Measurements from ENCODE around the gene FGF10. TPM values are rescaled to one million over a fixed set of nuclear protein-coding genes. Genes with fewer than 3 reads are reported as not detected.

Gene FGF10
- polyA plus RNA-seq, 2 donors = 0.37 to 0.56 TPM

GRCh38 chr5:44321144-44321725, 68.0 kb downstream of the FGF10 start:
- H3K36me3 ChIP-seq (ENCODE audit: control insufficient read depth in 2 of 2, insufficient read depth in 2 of 2, low read length in 1 of 2) = no peaks in the 10 kb centered on the region
- 72 to 79% methylated on average over 3 of the region's 3 CpGs for WGBS, 2 donors
- H3K4me3 ChIP-seq (ENCODE audit: low read depth in 1 of 2, low read length in 2 of 2) = no peak overlapping the region
- no peaks in the 10 kb centered on the region for H3K4me1 ChIP-seq (ENCODE audit: control insufficient read depth in 2 of 2, insufficient read depth in 2 of 2, low read length in 1 of 2)
- no peak overlapping the region for H3K27ac ChIP-seq (ENCODE audit: low read depth in 2 of 2, low read length in 1 of 2)
- no peaks in the 10 kb centered on the region for H3K27me3 ChIP-seq (ENCODE audit: control insufficient read depth in 1 of 2, insufficient read depth in 2 of 2, low read length in 2 of 2)
- no peaks in the 10 kb centered on the region for H3K9me3 ChIP-seq (ENCODE audit: control insufficient read depth in 2 of 2, insufficient read depth in 1 of 2, low read depth in 1 of 2, low read length in 1 of 2)

- Histone ChIP-seq H3K4me3 (ENCODE audit: low read depth in 1 of 2, low read length in 2 of 2) (no peak overlapping the region), H3K27ac (ENCODE audit: low read depth in 2 of 2, low read length in 1 of 2) (no peak overlapping the region), H3K4me1 (ENCODE audit: control insufficient read depth in 2 of 2, insufficient read depth in 2 of 2, low read length in 1 of 2) (no peaks in the 10 kb centered on the region), H3K9me3 (ENCODE audit: control insufficient read depth in 2 of 2, insufficient read depth in 1 of 2, low read depth in 1 of 2, low read length in 1 of 2) (peaks cover 1 to 2% of the 10 kb centered on the region in 2 donors), H3K27me3 (ENCODE audit: control insufficient read depth in 1 of 2, insufficient read depth in 2 of 2, low read length in 2 of 2) (no peaks in the 10 kb centered on the region), H3K36me3 (ENCODE audit: control insufficient read depth in 2 of 2, insufficient read depth in 2 of 2, low read length in 1 of 2) (no peaks in the 10 kb centered on the region)
- WGBS, 2 donors = 90 to 97% methylated on average over 1 of the region's 1 CpG
Observed at GRCh38 chr5:44320188-44320587, 69.0 kb downstream of the FGF10 start.

GRCh38 chr5:44318883-44319282, 70.3 kb downstream of the FGF10 start:
- Histone ChIP-seq H3K27me3 (ENCODE audit: control insufficient read depth in 1 of 2, insufficient read depth in 2 of 2, low read length in 2 of 2) (no peaks in the 10 kb centered on the region), H3K36me3 (ENCODE audit: control insufficient read depth in 2 of 2, insufficient read depth in 2 of 2, low read length in 1 of 2) (no peaks in the 10 kb centered on the region), H3K4me3 (ENCODE audit: low read depth in 1 of 2, low read length in 2 of 2) (no peak overlapping the region), H3K4me1 (ENCODE audit: control insufficient read depth in 2 of 2, insufficient read depth in 2 of 2, low read length in 1 of 2) (no peaks in the 10 kb centered on the region), H3K27ac (ENCODE audit: low read depth in 2 of 2, low read length in 1 of 2) (no peak overlapping the region), H3K9me3 (ENCODE audit: control insufficient read depth in 2 of 2, insufficient read depth in 1 of 2, low read depth in 1 of 2, low read length in 1 of 2) (peaks cover 2% of the 10 kb centered on the region in 2 donors)
- WGBS, 2 donors = 65 to 76% methylated on average over 2 of the region's 2 CpGs

- 45 to 57% methylated on average over 1 of the region's 1 CpG for WGBS, 2 donors
Observed at GRCh38 chr5:44312374-44312773, 76.8 kb downstream of the FGF10 start.

GRCh38 chr5:44300551-44300950, 88.7 kb downstream of the FGF10 start:
- H3K4me1 ChIP-seq (ENCODE audit: control insufficient read depth in 2 of 2, insufficient read depth in 2 of 2, low read length in 1 of 2) = no peaks in the 10 kb centered on the region
- 77 to 90% methylated on average over 1 of the region's 1 CpG for WGBS, 2 donors
- no peaks in the 10 kb centered on the region for H3K27me3 ChIP-seq (ENCODE audit: control insufficient read depth in 1 of 2, insufficient read depth in 2 of 2, low read length in 2 of 2)
- no peaks in the 10 kb centered on the region for H3K9me3 ChIP-seq (ENCODE audit: control insufficient read depth in 2 of 2, insufficient read depth in 1 of 2, low read depth in 1 of 2, low read length in 1 of 2)
- H3K27ac ChIP-seq (ENCODE audit: low read depth in 2 of 2, low read length in 1 of 2) = no peak overlapping the region
- no peaks in the 10 kb centered on the region for H3K36me3 ChIP-seq (ENCODE audit: control insufficient read depth in 2 of 2, insufficient read depth in 2 of 2, low read length in 1 of 2)
- H3K4me3 ChIP-seq (ENCODE audit: low read depth in 1 of 2, low read length in 2 of 2) = no peak overlapping the region

More at GRCh38 chr5:44312374-44312773, 76.8 kb downstream of the FGF10 start:
- H3K27ac ChIP-seq (ENCODE audit: low read depth in 2 of 2, low read length in 1 of 2) = no peak overlapping the region
- H3K36me3 ChIP-seq (ENCODE audit: control insufficient read depth in 2 of 2, insufficient read depth in 2 of 2, low read length in 1 of 2) = no peaks in the 10 kb centered on the region
- H3K4me3 ChIP-seq (ENCODE audit: low read depth in 1 of 2, low read length in 2 of 2) = no peak overlapping the region
- peaks cover 2% of the 10 kb centered on the region in 2 donors for H3K9me3 ChIP-seq (ENCODE audit: control insufficient read depth in 2 of 2, insufficient read depth in 1 of 2, low read depth in 1 of 2, low read length in 1 of 2)
- H3K4me1 ChIP-seq (ENCODE audit: control insufficient read depth in 2 of 2, insufficient read depth in 2 of 2, low read length in 1 of 2) = no peaks in the 10 kb centered on the region
- H3K27me3 ChIP-seq (ENCODE audit: control insufficient read depth in 1 of 2, insufficient read depth in 2 of 2, low read length in 2 of 2) = no peaks in the 10 kb centered on the region

- no peaks in the 10 kb centered on the region for H3K36me3 ChIP-seq (ENCODE audit: control insufficient read depth in 2 of 2, insufficient read depth in 2 of 2, low read length in 1 of 2)
- no peaks in the 10 kb centered on the region for H3K9me3 ChIP-seq (ENCODE audit: control insufficient read depth in 2 of 2, insufficient read depth in 1 of 2, low read depth in 1 of 2, low read length in 1 of 2)
- 74 to 75% methylated on average over 4 of the region's 4 CpGs for WGBS, 2 donors
- H3K4me3 ChIP-seq (ENCODE audit: low read depth in 1 of 2, low read length in 2 of 2) = no peak overlapping the region
- no peak overlapping the region for H3K27ac ChIP-seq (ENCODE audit: low read depth in 2 of 2, low read length in 1 of 2)
- no peaks in the 10 kb centered on the region for H3K4me1 ChIP-seq (ENCODE audit: control insufficient read depth in 2 of 2, insufficient read depth in 2 of 2, low read length in 1 of 2)
- no peaks in the 10 kb centered on the region for H3K27me3 ChIP-seq (ENCODE audit: control insufficient read depth in 1 of 2, insufficient read depth in 2 of 2, low read length in 2 of 2)
Observed at GRCh38 chr5:44299394-44299793, 89.8 kb downstream of the FGF10 start.

- Histone ChIP-seq H3K4me1 (ENCODE audit: control insufficient read depth in 2 of 2, insufficient read depth in 2 of 2, low read length in 1 of 2) (no peaks in the 10 kb centered on the region), H3K4me3 (ENCODE audit: low read depth in 1 of 2, low read length in 2 of 2) (no peak overlapping the region), H3K9me3 (ENCODE audit: control insufficient read depth in 2 of 2, insufficient read depth in 1 of 2, low read depth in 1 of 2, low read length in 1 of 2) (no peaks in the 10 kb centered on the region), H3K36me3 (ENCODE audit: control insufficient read depth in 2 of 2, insufficient read depth in 2 of 2, low read length in 1 of 2) (no peaks in the 10 kb centered on the region), H3K27me3 (ENCODE audit: control insufficient read depth in 1 of 2, insufficient read depth in 2 of 2, low read length in 2 of 2) (no peaks in the 10 kb centered on the region), H3K27ac (ENCODE audit: low read depth in 2 of 2, low read length in 1 of 2) (no peak overlapping the region)
- 74 to 83% methylated on average over 2 of the region's 2 CpGs for WGBS, 2 donors
Observed at GRCh38 chr5:44294516-44294915, 94.7 kb downstream of the FGF10 start.

GRCh38 chr5:44292736-44293135, 96.5 kb downstream of the FGF10 start:
- Histone ChIP-seq H3K36me3 (ENCODE audit: control insufficient read depth in 2 of 2, insufficient read depth in 2 of 2, low read length in 1 of 2) (no peaks in the 10 kb centered on the region), H3K4me1 (ENCODE audit: control insufficient read depth in 2 of 2, insufficient read depth in 2 of 2, low read length in 1 of 2) (no peaks in the 10 kb centered on the region), H3K27ac (ENCODE audit: low read depth in 2 of 2, low read length in 1 of 2) (no peak overlapping the region), H3K9me3 (ENCODE audit: control insufficient read depth in 2 of 2, insufficient read depth in 1 of 2, low read depth in 1 of 2, low read length in 1 of 2) (no peaks in the 10 kb centered on the region), H3K27me3 (ENCODE audit: control insufficient read depth in 1 of 2, insufficient read depth in 2 of 2, low read length in 2 of 2) (no peaks in the 10 kb centered on the region), H3K4me3 (ENCODE audit: low read depth in 1 of 2, low read length in 2 of 2) (no peak overlapping the region)
- 67 to 77% methylated on average over 2 of the region's 2 CpGs for WGBS, 2 donors

- H3K9me3 ChIP-seq (ENCODE audit: control insufficient read depth in 2 of 2, insufficient read depth in 1 of 2, low read depth in 1 of 2, low read length in 1 of 2) = no peaks in the 10 kb centered on the region
- H3K27ac ChIP-seq (ENCODE audit: low read depth in 2 of 2, low read length in 1 of 2) = no peak overlapping the region
- no peak overlapping the region for H3K4me3 ChIP-seq (ENCODE audit: low read depth in 1 of 2, low read length in 2 of 2)
- no peaks in the 10 kb centered on the region for H3K36me3 ChIP-seq (ENCODE audit: control insufficient read depth in 2 of 2, insufficient read depth in 2 of 2, low read length in 1 of 2)
- no peaks in the 10 kb centered on the region for H3K27me3 ChIP-seq (ENCODE audit: control insufficient read depth in 1 of 2, insufficient read depth in 2 of 2, low read length in 2 of 2)
- 49 to 54% methylated on average over 3 of the region's 3 CpGs for WGBS, 2 donors
- no peaks in the 10 kb centered on the region for H3K4me1 ChIP-seq (ENCODE audit: control insufficient read depth in 2 of 2, insufficient read depth in 2 of 2, low read length in 1 of 2)
Observed at GRCh38 chr5:44278469-44278868, 110.8 kb downstream of the FGF10 start.

- no peaks in the 10 kb centered on the region for H3K36me3 ChIP-seq (ENCODE audit: control insufficient read depth in 2 of 2, insufficient read depth in 2 of 2, low read length in 1 of 2)
- 30 to 38% methylated on average over 1 of the region's 1 CpG for WGBS, 2 donors
- H3K9me3 ChIP-seq (ENCODE audit: control insufficient read depth in 2 of 2, insufficient read depth in 1 of 2, low read depth in 1 of 2, low read length in 1 of 2) = no peaks in the 10 kb centered on the region
Observed at GRCh38 chr5:44275908-44276307, 113.3 kb downstream of the FGF10 start.

More at GRCh38 chr5:44275908-44276307, 113.3 kb downstream of the FGF10 start:
- H3K4me1 ChIP-seq (ENCODE audit: control insufficient read depth in 2 of 2, insufficient read depth in 2 of 2, low read length in 1 of 2) = no peaks in the 10 kb centered on the region
- no peak overlapping the region for H3K27ac ChIP-seq (ENCODE audit: low read depth in 2 of 2, low read length in 1 of 2)
- H3K27me3 ChIP-seq (ENCODE audit: control insufficient read depth in 1 of 2, insufficient read depth in 2 of 2, low read length in 2 of 2) = no peaks in the 10 kb centered on the region
- H3K4me3 ChIP-seq (ENCODE audit: low read depth in 1 of 2, low read length in 2 of 2) = no peak overlapping the region
